ENCODE measurements around the gene NAV2.

NAV2 gene

GRCh38 chr11:20163783-20164481 lies 451.3 kb downstream of the NAV2 start:
- DNase-seq, result no peak

All from NCI-H2081 (cell line).